Stimulated activated CD8-positive, alpha-beta memory T cell treated with anti-CD3 and anti-CD28 coated beads, Interleukin-7, amount 100 ng/mL, for 24 hours (primary cell): ENCODE results near the gene SAE1.
"Not testable (repeated sequence)": the region's sequence is repeated elsewhere in the genome, so short reads cannot be mapped to it uniquely, and the experiment has no call there.

Source experiments
- DNase-seq: peaks from one replicate; pipeline ENCODE4 v3.0.0-alpha.2; 2020; ENCODE audit warnings: low read depth

Gene SAE1

GRCh38 chr19:47240996-47241918 lies 110.6 kb downstream of the SAE1 start:
- peak; percentile 64 for DNase-seq

- no peak for DNase-seq
Observed at GRCh38 chr19:47241919-47242577, 111.4 kb downstream of the SAE1 start.

GRCh38 chr19:47243364-47243775 lies 112.7 kb downstream of the SAE1 start:
- no peak for DNase-seq

- DNase-seq: peak; percentile 75
Observed at GRCh38 chr19:47243776-47244547, 113.3 kb downstream of the SAE1 start.

GRCh38 chr19:47247308-47247990 lies 116.8 kb downstream of the SAE1 start:
- DNase-seq: peak; percentile 70

- not testable (repeated sequence) for DNase-seq
Observed at GRCh38 chr19:47253016-47253415, 122.4 kb downstream of the SAE1 start.

GRCh38 chr19:47253467-47253881 lies 122.8 kb downstream of the SAE1 start:
- DNase-seq: no peak

GRCh38 chr19:47253970-47254369 lies 123.3 kb downstream of the SAE1 start:
- no peak for DNase-seq

- DNase-seq: no peak
Observed at GRCh38 chr19:47255879-47256692, 125.5 kb downstream of the SAE1 start, which contains the start of gene CCDC9. CCDC9 (plus strand) TSS chr19:47256525; CDS start chr19:47258401, 1,876 bp downstream.

- DNase-seq: peak; percentile 100
Observed at GRCh38 chr19:47256693-47257410, 126.2 kb downstream of the SAE1 start.

GRCh38 chr19:47257411-47258169 lies 127.0 kb downstream of the SAE1 start:
- DNase-seq: no peak

GRCh38 chr19:47258434-47258833 lies 127.8 kb downstream of the SAE1 start:
- DNase-seq: no peak

GRCh38 chr19:47258895-47259555 lies 128.4 kb downstream of the SAE1 start:
- DNase-seq: no peak
